Calu3 (cell line): ENCODE results near the gene TTLL11. TPM values are rescaled to one million over a fixed set of nuclear protein-coding genes. Genes with fewer than 3 reads are reported as not detected.

ENCODE experiments used
- BruUV-seq: library from RNA; stranded (reverse); fragments of 400-500 nt; replicated peaks from 2 replicates; lab custom pipeline; 2021; lab: Mats Ljungman, UMichigan
- CTCF ChIA-PET: fragments of 300-600 bp; sonication (Branson Sonifier 250); formaldehyde crosslinking; loops from one replicate; lab custom pipeline; 2022; ENCODE audit warnings: antibody characterized with exemption; lab: Charles Lee
- DNase-seq: peaks from one replicate; pipeline ENCODE4 v3.0.0; 2022
- H3K27ac Mint-ChIP-seq: one replicate; pipeline ENCODE4 v1.8.0; 2022; ENCODE audit warnings: mixed read lengths; ENCODE audit not compliant: unreplicated experiment
- H3K27me3 Mint-ChIP-seq: one replicate; pipeline ENCODE4 v1.8.0; 2022; ENCODE audit warnings: mixed read lengths; ENCODE audit not compliant: unreplicated experiment
- H3K36me3 Mint-ChIP-seq: one replicate; pipeline ENCODE4 v1.8.0; 2022; ENCODE audit warnings: mild to moderate bottlenecking, moderate library complexity, mixed read lengths; ENCODE audit not compliant: insufficient read depth, unreplicated experiment
- H3K4me1 Mint-ChIP-seq: one replicate; pipeline ENCODE4 v1.8.0; 2022; ENCODE audit warnings: mild to moderate bottlenecking, low read depth, mixed read lengths; ENCODE audit not compliant: unreplicated experiment
- H3K4me3 Mint-ChIP-seq: one replicate; pipeline ENCODE4 v1.8.0; 2022; ENCODE audit warnings: mild to moderate bottlenecking, low read depth, moderate library complexity, mixed read lengths; ENCODE audit not compliant: unreplicated experiment
- H3K9me3 Mint-ChIP-seq: one replicate; pipeline ENCODE4 v1.8.0; 2022; ENCODE audit warnings: low read depth, mixed read lengths; ENCODE audit not compliant: unreplicated experiment
- CTCF ChIP-seq: fragments of 200-600 bp; IDR thresholded peaks from one replicate; pipeline ENCODE4 v1.8.0; 2022; ENCODE audit warnings: antibody characterized with exemption; ENCODE audit not compliant: unreplicated experiment
- intact Hi-C: fragments of 100-400 bp; cut with micrococcal nuclease; formaldehyde crosslinking; loops from one replicate; pipeline ENCODE4 v1.10.0; 2022; ENCODE audit not compliant: unreplicated experiment
- total RNA-seq: library from RNA; stranded (reverse); gene quantifications from 2 replicates; pipeline ENCODE4 v1.2.3, GENCODE V29; 2022

TTLL11 gene
- total RNA-seq, 1 experiment from 2014 or later = 10.5 TPM

GRCh38 chr9:121807069-121807822, 285.9 kb downstream of the TTLL11 start:
- Mint-ChIP-seq H3K27ac (no peak overlapping the region), H3K9me3 (no peaks in the 10 kb centered on the region), H3K4me3 (no peak overlapping the region), H3K36me3 (no peaks in the 10 kb centered on the region), H3K27me3 (no peaks in the 10 kb centered on the region), H3K4me1 (no peaks in the 10 kb centered on the region)
- CTCF ChIA-PET = no interaction called here
- BruUV-seq = no TSS peak
- intact Hi-C loops = no loop called here
- no peak for TF ChIP-seq CTCF
- no peak for DNase-seq

GRCh38 chr9:121802753-121803152, 290.4 kb downstream of the TTLL11 start:
- BruUV-seq = no TSS peak
- Mint-ChIP-seq H3K36me3 (no peaks in the 10 kb centered on the region), H3K9me3 (no peaks in the 10 kb centered on the region), H3K27ac (no peak overlapping the region), H3K4me3 (no peak overlapping the region), H3K27me3 (no peaks in the 10 kb centered on the region), H3K4me1 (no peaks in the 10 kb centered on the region)
- DNase-seq = no peak
- no peak for TF ChIP-seq CTCF
- CTCF ChIA-PET = no interaction called here
- intact Hi-C loops = no loop called here

- no peak for DNase-seq
- Mint-ChIP-seq H3K36me3 (no peaks in the 10 kb centered on the region), H3K27me3 (no peaks in the 10 kb centered on the region), H3K4me3 (no peak overlapping the region), H3K4me1 (no peaks in the 10 kb centered on the region), H3K27ac (no peak overlapping the region), H3K9me3 (no peaks in the 10 kb centered on the region)
- intact Hi-C loops = no loop called here
- CTCF ChIA-PET = no interaction called here
- TF ChIP-seq CTCF = no peak
- BruUV-seq = no TSS peak
These were observed 291.5 kb downstream of the TTLL11 start for GRCh38 chr9:121801579-121801978.

GRCh38 chr9:121800376-121800775, 292.7 kb downstream of the TTLL11 start:
- BruUV-seq = no TSS peak
- CTCF ChIA-PET = no interaction called here
- Mint-ChIP-seq H3K4me3 (no peak overlapping the region), H3K27ac (no peak overlapping the region), H3K27me3 (no peaks in the 10 kb centered on the region), H3K36me3 (no peaks in the 10 kb centered on the region), H3K9me3 (no peaks in the 10 kb centered on the region), H3K4me1 (no peaks in the 10 kb centered on the region)
- intact Hi-C loops = no loop called here
- no peak for TF ChIP-seq CTCF
- no peak for DNase-seq
